LNCaP clone FGC (cell line): ENCODE results near the gene DIS3L2.

Source experiments
- DNase-seq: peaks from one replicate; pipeline ENCODE4 v3.0.0-alpha.2; 2011; ENCODE audit warnings: low read depth
- H3K4me3 ChIP-seq: 2 replicates; pipeline ENCODE4 v1.5.1; 2011; ENCODE audit warnings: mild to moderate bottlenecking, low read depth, low read length, control low read depth
- TF ChIP-seq, protein P1 (sequence below): IDR thresholded peaks from 2 replicates; pipeline ENCODE4 v1.5.1; 2012; ENCODE audit warnings: mild to moderate bottlenecking; ENCODE audit not compliant: control insufficient read depth, insufficient read depth; ENCODE audit errors: extremely low read depth

DIS3L2 gene, protein sequence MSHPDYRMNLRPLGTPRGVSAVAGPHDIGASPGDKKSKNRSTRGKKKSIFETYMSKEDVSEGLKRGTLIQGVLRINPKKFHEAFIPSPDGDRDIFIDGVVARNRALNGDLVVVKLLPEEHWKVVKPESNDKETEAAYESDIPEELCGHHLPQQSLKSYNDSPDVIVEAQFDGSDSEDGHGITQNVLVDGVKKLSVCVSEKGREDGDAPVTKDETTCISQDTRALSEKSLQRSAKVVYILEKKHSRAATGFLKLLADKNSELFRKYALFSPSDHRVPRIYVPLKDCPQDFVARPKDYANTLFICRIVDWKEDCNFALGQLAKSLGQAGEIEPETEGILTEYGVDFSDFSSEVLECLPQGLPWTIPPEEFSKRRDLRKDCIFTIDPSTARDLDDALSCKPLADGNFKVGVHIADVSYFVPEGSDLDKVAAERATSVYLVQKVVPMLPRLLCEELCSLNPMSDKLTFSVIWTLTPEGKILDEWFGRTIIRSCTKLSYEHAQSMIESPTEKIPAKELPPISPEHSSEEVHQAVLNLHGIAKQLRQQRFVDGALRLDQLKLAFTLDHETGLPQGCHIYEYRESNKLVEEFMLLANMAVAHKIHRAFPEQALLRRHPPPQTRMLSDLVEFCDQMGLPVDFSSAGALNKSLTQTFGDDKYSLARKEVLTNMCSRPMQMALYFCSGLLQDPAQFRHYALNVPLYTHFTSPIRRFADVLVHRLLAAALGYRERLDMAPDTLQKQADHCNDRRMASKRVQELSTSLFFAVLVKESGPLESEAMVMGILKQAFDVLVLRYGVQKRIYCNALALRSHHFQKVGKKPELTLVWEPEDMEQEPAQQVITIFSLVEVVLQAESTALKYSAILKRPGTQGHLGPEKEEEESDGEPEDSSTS

DNA sequence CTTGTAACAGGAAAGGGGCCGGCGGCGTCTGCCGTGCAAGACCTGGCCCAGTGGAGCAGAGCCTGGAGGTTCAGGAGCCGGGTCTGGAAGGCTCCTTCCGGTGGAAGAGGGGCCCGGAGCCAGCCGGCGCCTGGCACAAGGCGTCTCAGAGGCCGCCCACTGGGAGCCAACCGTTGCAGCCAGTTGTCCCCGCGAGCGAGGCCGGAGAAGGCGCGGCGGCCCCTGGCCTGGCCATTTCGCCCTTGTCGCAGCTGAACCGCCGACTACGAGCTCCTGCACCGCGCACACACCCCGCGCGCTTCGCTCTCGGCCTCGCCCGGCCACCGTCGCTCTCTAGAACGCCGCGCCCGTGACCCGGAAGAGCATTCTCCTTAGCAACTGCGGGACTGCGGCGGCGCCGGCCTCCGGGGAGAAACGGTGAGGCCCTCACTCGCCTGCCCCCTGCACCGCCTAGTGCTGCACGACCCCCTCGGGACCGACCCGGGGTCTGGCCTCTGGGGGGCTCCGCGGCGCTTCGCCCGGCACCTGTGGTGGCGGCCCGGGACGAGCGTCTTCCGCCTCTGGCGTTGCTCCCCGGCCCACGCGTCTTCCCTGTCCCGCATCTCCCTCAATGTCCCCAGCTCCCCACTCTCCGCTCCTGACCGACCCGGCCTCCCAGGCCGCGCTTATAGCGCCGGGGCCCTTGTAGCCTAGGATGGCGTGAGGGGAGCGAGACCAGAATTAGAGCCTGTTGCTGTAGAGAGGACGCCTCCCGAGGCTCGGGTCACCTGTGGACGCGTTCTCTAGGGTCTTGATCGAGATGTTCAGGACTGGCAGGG, at the start of gene DIS3L2:
Gene DIS3L2 (plus strand): TSS at position 365 of the 818 bp plus-strand sequence. CDS start 53,215 bp downstream, outside the sequence.
- TF ChIP-seq, protein P1, sequence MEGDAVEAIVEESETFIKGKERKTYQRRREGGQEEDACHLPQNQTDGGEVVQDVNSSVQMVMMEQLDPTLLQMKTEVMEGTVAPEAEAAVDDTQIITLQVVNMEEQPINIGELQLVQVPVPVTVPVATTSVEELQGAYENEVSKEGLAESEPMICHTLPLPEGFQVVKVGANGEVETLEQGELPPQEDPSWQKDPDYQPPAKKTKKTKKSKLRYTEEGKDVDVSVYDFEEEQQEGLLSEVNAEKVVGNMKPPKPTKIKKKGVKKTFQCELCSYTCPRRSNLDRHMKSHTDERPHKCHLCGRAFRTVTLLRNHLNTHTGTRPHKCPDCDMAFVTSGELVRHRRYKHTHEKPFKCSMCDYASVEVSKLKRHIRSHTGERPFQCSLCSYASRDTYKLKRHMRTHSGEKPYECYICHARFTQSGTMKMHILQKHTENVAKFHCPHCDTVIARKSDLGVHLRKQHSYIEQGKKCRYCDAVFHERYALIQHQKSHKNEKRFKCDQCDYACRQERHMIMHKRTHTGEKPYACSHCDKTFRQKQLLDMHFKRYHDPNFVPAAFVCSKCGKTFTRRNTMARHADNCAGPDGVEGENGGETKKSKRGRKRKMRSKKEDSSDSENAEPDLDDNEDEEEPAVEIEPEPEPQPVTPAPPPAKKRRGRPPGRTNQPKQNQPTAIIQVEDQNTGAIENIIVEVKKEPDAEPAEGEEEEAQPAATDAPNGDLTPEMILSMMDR, result no peak
- DNase-seq, result peak; percentile 43
- peak within 1 kb of the TSS; percentile 77 for H3K4me3 ChIP-seq

DNA sequence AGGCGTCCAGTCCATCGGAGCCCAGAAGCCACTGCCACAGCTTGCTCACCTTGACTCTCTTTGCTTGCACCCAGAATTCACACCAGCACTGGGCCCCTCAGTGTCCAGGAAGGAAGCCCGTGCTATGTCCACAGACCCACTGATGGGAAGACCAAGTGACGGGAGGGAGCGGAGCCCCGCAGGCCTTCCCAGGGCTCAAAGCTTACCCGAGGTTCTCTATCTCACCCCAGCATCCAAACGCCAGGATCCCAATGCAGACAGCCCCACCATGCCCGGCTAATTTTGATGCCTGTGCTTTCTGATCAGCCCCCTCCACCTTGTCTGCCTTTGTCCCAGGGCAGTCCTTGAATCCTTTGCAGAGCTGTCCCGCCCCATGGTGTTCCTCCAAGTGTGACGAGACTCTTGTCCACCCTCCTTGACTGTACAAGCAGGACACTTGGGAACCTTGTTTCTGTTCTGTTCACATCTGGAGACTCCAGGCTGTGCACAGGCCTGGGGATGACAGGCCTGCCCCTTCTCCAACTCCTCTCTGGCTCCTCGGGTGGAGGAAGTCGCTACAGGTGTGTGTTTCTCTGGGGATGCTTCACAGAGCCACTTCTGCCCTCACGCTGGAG, 47.3 kb upstream of the DIS3L2 start:
- TF ChIP-seq, protein P1, result no peak
- DNase-seq, result no peak
- H3K4me3 ChIP-seq, result no peak overlapping the region

DNA sequence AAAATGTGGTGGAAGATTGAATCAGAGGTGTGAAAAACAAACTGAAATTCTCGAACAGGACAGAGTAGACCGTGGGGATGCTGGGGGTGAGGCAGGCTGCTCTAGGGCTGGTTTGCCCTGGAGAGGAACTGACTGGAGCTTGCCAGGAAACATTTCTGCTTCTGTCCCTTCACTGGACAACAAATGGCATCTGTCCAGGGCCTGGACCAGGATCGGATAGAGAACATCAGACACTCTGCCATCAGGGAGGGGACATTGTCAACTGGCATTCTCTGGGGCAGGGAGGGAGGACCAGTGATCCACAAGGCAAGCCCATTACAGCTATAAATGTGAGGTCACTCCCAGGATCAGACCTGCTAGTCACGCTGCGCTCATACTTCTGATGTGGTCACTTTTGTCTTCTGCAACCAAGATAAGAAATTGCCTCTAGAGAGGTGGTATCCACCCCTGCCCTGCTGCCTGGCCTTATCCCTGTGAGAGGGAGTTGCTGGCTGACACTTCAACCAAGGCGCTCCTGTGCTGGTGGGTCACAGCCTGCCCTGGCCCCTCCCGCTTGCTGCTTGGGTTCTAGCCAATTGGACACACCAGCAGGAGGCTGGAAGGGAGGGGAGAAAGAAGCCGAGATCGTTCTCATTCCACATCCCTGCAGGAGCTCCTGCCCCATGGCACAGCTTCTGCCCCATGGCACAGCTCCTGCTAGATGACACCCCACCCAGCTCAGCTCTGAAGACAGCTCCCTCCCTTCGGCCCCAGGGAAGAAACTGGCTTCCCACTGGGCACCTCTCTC, 44.0 kb upstream of the DIS3L2 start:
- H3K4me3 ChIP-seq, result no peak overlapping the region
- no peak for DNase-seq
- TF ChIP-seq, protein P1, result no peak

- no peak for DNase-seq
- H3K4me3 ChIP-seq, result no peak overlapping the region
- TF ChIP-seq, protein P1, result no peak
Measured at GRCh38 chr2:231918501-231919330, 42.8 kb upstream of the DIS3L2 start.

DNA sequence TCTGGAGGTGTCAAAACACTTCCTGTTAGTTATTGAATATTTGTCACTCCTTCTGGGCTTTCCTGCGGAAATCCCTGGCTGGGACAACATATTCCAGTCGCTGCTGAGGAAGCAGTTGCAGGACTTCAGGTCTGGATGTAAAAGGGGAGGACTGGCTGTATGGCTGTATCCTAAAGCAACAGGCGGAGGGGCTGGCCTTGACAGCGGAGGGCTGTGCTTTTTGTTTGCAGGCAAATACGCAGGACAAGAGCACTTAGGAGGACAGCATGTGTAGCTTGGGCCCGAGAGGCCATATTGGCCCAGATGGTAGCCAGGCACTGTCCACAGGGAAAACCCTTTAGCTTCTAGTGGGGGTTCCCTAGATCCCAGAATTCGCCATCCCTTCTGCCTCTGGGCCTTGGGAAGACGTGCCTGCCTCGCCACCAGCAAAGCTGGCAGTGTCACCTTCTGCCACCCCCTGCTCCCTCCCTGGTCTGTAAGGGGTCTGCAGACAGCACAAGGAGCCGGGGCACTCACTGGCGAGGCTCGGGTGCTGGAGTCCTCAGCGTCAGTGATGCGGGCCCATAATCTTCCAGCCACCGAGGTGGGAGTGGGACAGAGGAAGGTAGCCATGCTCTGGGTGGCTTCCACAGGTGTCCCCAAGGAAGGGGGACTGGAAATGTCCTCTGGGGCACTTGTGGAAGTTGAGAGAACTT, 42.0 kb upstream of the DIS3L2 start:
- H3K4me3 ChIP-seq, result no peak overlapping the region
- no peak for DNase-seq
- TF ChIP-seq, protein P1, result no peak
